ENCODE results near the gene CDK2. TPM values are rescaled to one million over a fixed set of nuclear protein-coding genes. Genes with fewer than 3 reads are reported as not detected.

CDK2 gene
- total and polyA plus RNA-seq, 9 of the 15 experiments (the other 6 are each of a cell fraction or from before 2014, with no cell fraction given): 17.4 to 213 (median 109) TPM

DNA sequence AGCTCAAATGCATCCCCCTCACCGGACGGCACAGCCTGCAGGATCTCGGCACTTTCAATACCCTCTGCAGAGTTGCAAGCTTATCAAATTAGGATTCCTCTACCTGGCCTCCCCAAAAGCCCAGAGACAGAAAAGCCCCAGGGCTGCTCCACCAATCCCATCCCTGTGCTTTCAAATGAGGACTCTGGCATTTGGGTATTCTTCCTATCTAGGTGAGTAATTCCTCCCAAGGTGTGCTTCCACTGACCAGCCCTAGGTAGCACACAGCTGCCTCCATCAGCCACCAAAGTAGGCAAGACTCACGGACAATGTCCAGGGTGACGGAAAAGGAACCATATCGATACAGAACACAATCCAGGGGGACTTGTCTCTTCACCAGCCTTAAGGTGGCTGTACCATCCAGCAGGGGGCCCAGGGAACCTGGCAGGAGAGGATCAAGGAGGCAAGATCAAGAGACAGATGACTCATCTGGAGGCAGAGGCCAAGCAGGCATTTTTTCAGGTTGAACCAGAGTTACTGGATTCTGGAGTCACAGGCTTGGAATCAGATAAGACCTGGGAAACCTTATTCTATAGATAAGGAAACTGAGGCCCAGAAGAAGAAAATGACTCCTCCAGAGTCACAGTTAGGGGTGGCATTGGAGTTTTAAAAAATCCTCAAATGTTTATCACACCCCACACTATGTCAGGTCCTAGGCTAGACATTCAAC, 10.7 kb upstream of the CDK2 start (continued):
- TF ChIP-seq, protein P1, sequence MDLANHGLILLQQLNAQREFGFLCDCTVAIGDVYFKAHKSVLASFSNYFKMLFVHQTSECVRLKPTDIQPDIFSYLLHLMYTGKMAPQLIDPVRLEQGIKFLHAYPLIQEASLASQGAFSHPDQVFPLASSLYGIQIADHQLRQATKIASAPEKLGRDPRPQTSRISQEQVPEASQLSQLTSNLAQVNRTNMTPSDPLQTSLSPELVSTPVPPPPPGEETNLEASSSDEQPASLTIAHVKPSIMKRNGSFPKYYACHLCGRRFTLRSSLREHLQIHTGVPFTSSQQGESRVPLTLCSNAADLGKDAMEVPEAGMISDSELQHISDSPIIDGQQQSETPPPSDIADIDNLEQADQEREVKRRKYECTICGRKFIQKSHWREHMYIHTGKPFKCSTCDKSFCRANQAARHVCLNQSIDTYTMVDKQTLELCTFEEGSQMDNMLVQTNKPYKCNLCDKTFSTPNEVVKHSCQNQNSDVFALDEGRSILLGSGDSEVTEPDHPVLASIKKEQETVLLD (IDR thresholded peaks at IDR 0.05): no peak
- TF ChIP-seq FOSL1 (tag; conservative IDR thresholded peaks at IDR 0.05): peak; percentile 90
- TF ChIP-seq HEY1 (CRISPR knock-in tag; IDR thresholded peaks at IDR 0.05; ENCODE audit: borderline replicate concordance): no peak
- TF ChIP-seq ZEB2 (IDR thresholded peaks at IDR 0.05): peak; percentile 52; the same call in 1 of the 2 replicates
- 0 out of 2 replicates have a peak, but pooled peaks have one; percentile 38 for TF ChIP-seq XRCC5 (IDR thresholded peaks at IDR 0.05; ENCODE audit: low read depth, low read length)
- TF ChIP-seq, protein P2, sequence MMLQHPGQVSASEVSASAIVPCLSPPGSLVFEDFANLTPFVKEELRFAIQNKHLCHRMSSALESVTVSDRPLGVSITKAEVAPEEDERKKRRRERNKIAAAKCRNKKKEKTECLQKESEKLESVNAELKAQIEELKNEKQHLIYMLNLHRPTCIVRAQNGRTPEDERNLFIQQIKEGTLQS (IDR thresholded peaks at IDR 0.05): peak; percentile 87
- TF ChIP-seq, protein P2 (CRISPR knock-in tag; conservative IDR thresholded peaks at IDR 0.05): no peak
- TF ChIP-seq KDM2B (CRISPR knock-in tag; IDR thresholded peaks at IDR 0.05): no peak
- peak in 1 of 2 experiments; percentile 49; a peak in 2 of 4 replicates for TF ChIP-seq RAD21 (CRISPR knock-in tag; conservative IDR thresholded peaks at IDR 0.05 in 1 of 2, IDR thresholded peaks at IDR 0.05 in 1 of 2)
- no peak for TF ChIP-seq PTTG1 (tag; IDR thresholded peaks at IDR 0.05; ENCODE audit: low read depth)
- TF ChIP-seq ZFP36 (IDR thresholded peaks at IDR 0.05; ENCODE audit: low read depth, low read length, partially characterized antibody): peak; percentile 92
